ENCODE measurements around the gene ART5. TPM values are rescaled to one million over a fixed set of nuclear protein-coding genes. Genes with fewer than 3 reads are reported as not detected.

ART5 gene
- total and polyA plus RNA-seq, 9 of the 15 experiments (the other 6 are each of a cell fraction or from before 2014, with no cell fraction given) = 0.08 to 0.59 (median 0.33) TPM

- H3K27me3 ChIP-seq (ENCODE audit: control insufficient read depth in 2 of 2, insufficient read depth in 2 of 2, low read length in 2 of 2) = peaks cover 12 to 44% of the 10 kb centered on the region in 2 experiments
- in situ Hi-C loops (cut with MboI) = no loop called here
- no peak overlapping the region for H3K9ac ChIP-seq (ENCODE audit: insufficient read depth in 1 of 2, low read depth in 2 of 2, low read length in 2 of 2)
- DNase-seq (ENCODE audit: extremely low read depth in 1 of 4, low spot score in 3 of 4) (no peak), FAIRE-seq (no peak), ATAC-seq (no peak)
- 36% methylated on average over 13 of the region's 14 CpGs for WGBS (ENCODE audit: insufficient coverage, low coverage, missing lambda C conversion rate)
- H3K36me3 ChIP-seq (ENCODE audit: control insufficient read depth, insufficient read depth, low read length) = no peaks in the 10 kb centered on the region
- peaks cover 16 to 21% of the 10 kb centered on the region in 2 experiments; a peak in 4 of 5 replicates for H3K4me1 ChIP-seq (replicated peaks in 1 of 2; ENCODE audit: control insufficient read depth in 2 of 2, insufficient read depth in 2 of 2, low read length in 2 of 2)
- BruUV-seq (replicated peaks) = no TSS peak
- no peaks in the 10 kb centered on the region for H3K9me1 ChIP-seq (ENCODE audit: control insufficient read depth, insufficient read depth, low read length)
- H4K20me1 ChIP-seq (replicated peaks; ENCODE audit: control insufficient read depth, insufficient read depth, low read length) = no peaks in the 10 kb centered on the region
- H3K4me3 ChIP-seq = no peak overlapping the region
- no peak overlapping the region for H3K4me2 ChIP-seq (ENCODE audit: insufficient read depth, low read length)
- H3K9me3 ChIP-seq (replicated peaks; ENCODE audit: control insufficient read depth, insufficient read depth, low read depth, low read length) = peaks cover 3% of the 10 kb centered on the region; the same call in 1 of the 2 replicates
- no peak overlapping the region for H3K27ac ChIP-seq (ENCODE audit: extremely low read depth, low read depth, low read length)
- intact Hi-C loops (cut with micrococcal nuclease) = no loop called here
- H2AFZ ChIP-seq (ENCODE audit: low read depth, low read length) = no peak overlapping the region
- no peaks in the 10 kb centered on the region for H3K79me2 ChIP-seq (ENCODE audit: control insufficient read depth, insufficient read depth, low read length)
- POLR2A ChIA-PET = no interaction called here
- TF ChIP-seq POLR2A (conservative IDR thresholded peaks at IDR 0.05) = no peak
- no peak for TF ChIP-seq TCF3 (CRISPR knock-in tag; IDR thresholded peaks at IDR 0.05)
- no peak for TF ChIP-seq CBX8 (IDR thresholded peaks at IDR 0.05; ENCODE audit: borderline replicate concordance, extremely low read depth, low read depth, low read length, poor library complexity, severe bottlenecking)
- TF ChIP-seq FUS (optimal IDR thresholded peaks at IDR 0.05; ENCODE audit: low read depth, low read length) = no peak
- no peak for TF ChIP-seq ZNF318 (IDR thresholded peaks at IDR 0.05; ENCODE audit: borderline replicate concordance in 1 of 2, low read depth in 1 of 2)
- no peak for TF ChIP-seq STAT5A (IDR thresholded peaks at IDR 0.05; ENCODE audit: borderline replicate concordance, low read length)
- no peak for TF ChIP-seq TBP (optimal IDR thresholded peaks at IDR 0.05; ENCODE audit: low read depth, low read length)
- TF ChIP-seq HDAC2 (IDR thresholded peaks at IDR 0.05) = no peak
- TF ChIP-seq ZNF133 (CRISPR knock-in tag; IDR thresholded peaks at IDR 0.05) = no peak
- CTCF ChIA-PET (ENCODE audit: low intra/inter-chr PET ratio) = no interaction called here
These were observed 2.0 kb downstream of the ART5 start for GRCh38 chr11:3639841-3640240.
